ENCODE measurements around the gene EVC. TPM values are rescaled to one million over a fixed set of nuclear protein-coding genes. Genes with fewer than 3 reads are reported as not detected.
A peak's percentile ranks its signal among the peaks of the same experiment; 100 is the strongest.

EVC gene
- total and polyA plus RNA-seq, 2 of the 8 experiments (the other 6 are each of a cell fraction or from before 2014, with no cell fraction given) = 2.6 to 9.8 TPM

- CTCF ChIA-PET (ENCODE audit: partially characterized antibody) = interaction anchor here (1.4 kb wide), 1 partner anchor 62 kb away, joined by 3 read pairs; no protein-coding TSS in a partner anchor
- Histone ChIP-seq H2BK120ac (replicated peaks; ENCODE audit: low read depth, low read length) (peak overlapping the region; percentile 88), H2AFZ (ENCODE audit: low read length) (no peak overlapping the region), H3K9me3 (ENCODE audit: insufficient read depth in 2 of 2, low read depth in 1 of 2, low read length in 1 of 2) (no peaks in the 10 kb centered on the region), H3K4ac (replicated peaks; ENCODE audit: insufficient read length, low read depth, low read length) (peak overlapping the region; percentile 58), H3K14ac (ENCODE audit: insufficient read length) (no peak overlapping the region), H3K79me1 (ENCODE audit: low read depth, low read length) (no peaks in the 10 kb centered on the region), H3K23ac (ENCODE audit: insufficient read length) (no peak overlapping the region), H3K9ac (replicated peaks in 1 of 4; ENCODE audit: extremely low read depth in 1 of 4, low read depth in 3 of 4, low read length in 3 of 4) (no peak overlapping the region), H3K4me2 (ENCODE audit: insufficient read depth in 1 of 2, low read depth in 2 of 2, low read length in 2 of 2) (peak overlapping the region in 1 of 2 experiments; percentile 60; a peak in 1 of 4 replicates), H4K20me1 (replicated peaks in 1 of 2; ENCODE audit: control insufficient read depth in 1 of 2, insufficient read depth in 2 of 2, low read length in 2 of 2) (no peaks in the 10 kb centered on the region), H2AK5ac (ENCODE audit: low read depth, low read length) (no peak overlapping the region), H4K91ac (replicated peaks; ENCODE audit: insufficient read length, low read length) (peak overlapping the region; percentile 86), H4K5ac (ENCODE audit: insufficient read length, low read depth, low read length) (no peak overlapping the region), H2BK20ac (ENCODE audit: low read length) (peak overlapping the region; percentile 11; the same call in 1 of the 2 replicates), H3K56ac (replicated peaks; ENCODE audit: insufficient read length, low read depth, low read length) (no peak overlapping the region), H3K4me1 (replicated peaks in 1 of 4; ENCODE audit: control insufficient read depth in 3 of 4, insufficient read depth in 4 of 4, low read length in 3 of 4) (peaks cover 0 to 22% (median 18%) of the 10 kb centered on the region in 4 experiments; a peak in 6 of 7 replicates), H3K27me3 (replicated peaks in 1 of 4; ENCODE audit: control insufficient read depth in 3 of 4, extremely low read depth in 1 of 4, insufficient read depth in 3 of 4, low read length in 3 of 4) (peaks cover 0 to 2% (median 0%) of the 10 kb centered on the region in 4 experiments; a peak in 1 of 7 replicates), H4K8ac (ENCODE audit: extremely low read depth, insufficient read depth, low read length) (no peak overlapping the region; the same call in 1 of the 2 replicates), H2BK5ac (ENCODE audit: low read depth, low read length) (peak overlapping the region; percentile 94; the same call in 1 of the 2 replicates), H3K27ac (ENCODE audit: low read depth, low read length) (no peak overlapping the region), H2BK15ac (ENCODE audit: low read length) (no peak overlapping the region), H2BK12ac (ENCODE audit: low read depth, low read length) (peak overlapping the region; percentile 82; the same call in 1 of the 2 replicates), H3K36me3 (ENCODE audit: control insufficient read depth in 2 of 4, insufficient read depth in 4 of 4, low read length in 3 of 4) (peaks cover 0 to 4% (median 2%) of the 10 kb centered on the region in 4 experiments; a peak in 3 of 8 replicates), H3K4me3 (ENCODE audit: extremely low read depth in 1 of 4, insufficient read depth in 2 of 4, low read depth in 3 of 4, low read length in 4 of 4) (no peak overlapping the region), H3K18ac (ENCODE audit: extremely low read depth, low read length) (peak overlapping the region; percentile 84; the same call in 1 of the 2 replicates), H3K23me2 (ENCODE audit: low read depth, low read length) (peaks cover 4% of the 10 kb centered on the region; the same call in 1 of the 2 replicates), H3K79me2 (ENCODE audit: control insufficient read depth in 1 of 2, insufficient read depth in 2 of 2, low read length in 2 of 2) (no peaks in the 10 kb centered on the region)
- POLR2A ChIA-PET (ENCODE audit: partially characterized antibody) = interaction anchor here (0.8 kb wide), 1 partner anchor 16 kb away, joined by 3 read pairs; no protein-coding TSS in a partner anchor
- FAIRE-seq (no peak), DNase-seq (ENCODE audit: low read depth in 1 of 2, low spot score in 2 of 2) (no peak)
- WGBS, 2 experiments (ENCODE audit: extremely low coverage in 1 of 2, insufficient coverage in 1 of 2, insufficient read length in 1 of 2, insufficient replicate concordance in 2 of 2, low coverage in 1 of 2, low lambda C conversion rate in 2 of 2, missing lambda C conversion rate in 1 of 2) = 81% methylated on average over 17 of the region's 17 CpGs; no CpG with 5 or more reads in 1 of the 2 experiments
- TF ChIP-seq CTCF (IDR thresholded peaks at IDR 0.05; ENCODE audit: control extremely low read depth in 1 of 3, insufficient read depth in 1 of 3, low read depth in 1 of 3, low read length in 3 of 3) = peak in 2 of 3 experiments; percentile 15 to 41; a peak in 2 of 4 replicates
- TF ChIP-seq TCF12 (IDR thresholded peaks at IDR 0.05; ENCODE audit: low read depth, low read length) = no peak
- peak; percentile 48 to 61 for TF ChIP-seq RAD21 (IDR thresholded peaks at IDR 0.05 in 1 of 2, conservative IDR thresholded peaks at IDR 0.05 in 1 of 2; ENCODE audit: low read depth in 2 of 2, low read length in 2 of 2)
Observed at GRCh38 chr4:5750946-5751665, 40.1 kb downstream of the EVC start.

Measured in H1 (cell line).